Measurements from ENCODE around the gene PLXDC2. TPM values are rescaled to one million over a fixed set of nuclear protein-coding genes. Genes with fewer than 3 reads are reported as not detected.

Gene PLXDC2
- total RNA-seq, 1 experiment from 2014 or later = 0.20 TPM

GRCh38 chr10:20298417-20298816 lies 482.2 kb downstream of the PLXDC2 start:
- POLR2A ChIA-PET = no interaction called here
- no peaks in the 10 kb centered on the region for H3K36me3 ChIP-seq (ENCODE audit: control insufficient read depth in 1 of 2, insufficient read depth in 2 of 2, low read length in 2 of 2)
- H3K4me2 ChIP-seq (ENCODE audit: low read length) = no peak overlapping the region
- peaks cover 4 to 10% of the 10 kb centered on the region in 2 experiments; a peak in 2 of 4 replicates for H3K9me3 ChIP-seq (ENCODE audit: control insufficient read depth in 1 of 2, insufficient read depth in 1 of 2, low read depth in 1 of 2, low read length in 2 of 2)
- no peaks in the 10 kb centered on the region for H3K4me1 ChIP-seq (ENCODE audit: control insufficient read depth in 1 of 2, insufficient read depth in 2 of 2, low read length in 2 of 2)
- TF ChIP-seq EZH2 (IDR thresholded peaks at IDR 0.05) = no peak
- no peak for TF ChIP-seq EGR1 (IDR thresholded peaks at IDR 0.05; ENCODE audit: low read depth)
- no peak for TF ChIP-seq ATF3 (IDR thresholded peaks at IDR 0.05)
- TF ChIP-seq CTCF (IDR thresholded peaks at IDR 0.05 in 2 of 3, conservative IDR thresholded peaks at IDR 0.05 in 1 of 3; ENCODE audit: borderline replicate concordance in 1 of 3, insufficient read depth in 1 of 3, low read depth in 2 of 3, low read length in 2 of 3) = no peak
- no peak for TF ChIP-seq POLR2A (IDR thresholded peaks at IDR 0.05; ENCODE audit: borderline replicate concordance, extremely low read depth, insufficient read depth, insufficient read length)
- no peak for TF ChIP-seq SRF (IDR thresholded peaks at IDR 0.05; ENCODE audit: low read depth)
- no peak for TF ChIP-seq EZH2phosphoT487 (IDR thresholded peaks at IDR 0.05; ENCODE audit: borderline replicate concordance)
- no peak for TF ChIP-seq ZNF274 (IDR thresholded peaks at IDR 0.05; ENCODE audit: low read depth, low read length)
- intact Hi-C loops (cut with micrococcal nuclease) = no loop called here
- no peaks in the 10 kb centered on the region for H3K27me3 ChIP-seq (ENCODE audit: insufficient read depth, low read length)
- no peak for ATAC-seq
- no peaks in the 10 kb centered on the region for H4K20me1 ChIP-seq (ENCODE audit: insufficient read depth)
- no TSS peak for BruUV-seq (replicated peaks)
- no peaks in the 10 kb centered on the region for H3K79me2 ChIP-seq (ENCODE audit: insufficient read depth, low read length)
- H2AFZ ChIP-seq (ENCODE audit: low read depth, low read length, poor library complexity, severe bottlenecking) = no peak overlapping the region
- RAD21 ChIA-PET (ENCODE audit: low non-redundant PET in 1 of 2, low total read pairs in 2 of 2, uncharacterized antibody in 2 of 2, unreplicated experiment in 2 of 2) = no interaction called here
- no peak overlapping the region for H3K27ac ChIP-seq (ENCODE audit: low read depth, low read length)
- no peak overlapping the region for H3K9ac ChIP-seq (ENCODE audit: low read length)
- CTCF ChIA-PET = no interaction called here
- no peaks in the 10 kb centered on the region for H3K9me2 ChIP-seq (ENCODE audit: insufficient read depth)
- H3K4me3 ChIP-seq (replicated peaks in 1 of 2; ENCODE audit: low read depth in 1 of 2, low read length in 2 of 2) = no peak overlapping the region
- DNase-seq (ENCODE audit: low read depth, low spot score) = no peak

Measured in HCT116 (cell line).